Stimulated activated CD4-positive, alpha-beta T cell treated with anti-CD3 and anti-CD28 coated beads, Interleukin-12 subunit alpha, Interleukin-12 subunit beta, amount 100 ng/mL, for 48 hours (primary cell): ENCODE data around the gene CCDC121.

Experiments used
- DNase-seq, 3 donors: peaks; one replicate each; pipeline ENCODE4 v3.0.0-alpha.2; 2020; ENCODE audit warnings: low read depth in 2 of 3, low spot score in 1 of 3

Gene CCDC121

DNA sequence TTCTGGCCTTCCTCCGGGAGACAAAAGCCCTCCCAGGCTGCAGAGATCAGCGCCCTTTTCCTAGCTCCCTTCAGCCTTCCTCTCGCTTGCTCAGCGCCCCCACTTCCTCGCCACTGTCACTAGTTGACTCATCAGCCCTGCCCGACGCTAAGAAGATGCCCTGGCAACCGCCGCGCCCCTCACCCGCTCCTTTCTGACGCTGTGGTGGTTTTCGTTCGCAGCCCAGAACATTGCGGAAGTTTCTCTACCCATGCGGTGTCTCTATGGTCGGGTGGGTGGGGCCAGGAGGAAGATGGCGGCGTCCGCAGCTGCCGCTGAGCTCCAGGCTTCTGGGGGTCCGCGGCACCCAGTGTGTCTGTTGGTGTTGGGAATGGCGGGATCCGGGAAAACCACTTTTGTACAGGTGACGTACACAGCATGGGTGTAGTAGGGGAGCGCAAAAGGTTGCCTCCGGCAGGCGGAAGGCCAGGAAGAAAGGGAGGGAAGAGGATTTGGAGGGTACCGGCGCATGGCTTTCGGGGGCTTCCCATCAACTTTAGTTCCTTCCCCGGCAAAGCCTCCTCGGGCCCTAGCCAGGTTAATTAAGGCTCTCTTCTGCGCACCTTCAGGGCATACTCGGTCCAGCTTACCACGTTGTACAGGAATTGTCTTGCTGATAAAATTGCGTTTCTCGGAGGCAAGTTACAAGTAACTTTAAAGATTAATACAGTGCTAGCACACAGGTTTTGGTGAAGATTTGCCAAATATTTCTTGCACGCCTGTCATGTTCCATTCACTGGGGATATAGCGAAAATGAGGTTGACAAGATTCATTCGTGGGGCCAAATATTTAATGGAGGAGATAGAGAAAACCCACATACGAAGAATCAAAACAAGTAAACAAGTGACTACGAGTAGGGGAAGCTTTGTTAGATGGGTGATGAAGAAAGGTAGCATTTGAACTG lies at the start of gene CCDC121, which contains the start of gene GPN1:
Gene CCDC121 (minus strand): TSS at position 246 of the 943 bp plus-strand sequence. CDS start 1,213 bp downstream, outside the sequence.
Gene GPN1 (plus strand): TSS at position 284 of the 943 bp plus-strand sequence. CDS start 9 bp downstream, at position 293.
- DNase-seq = peak; percentile 93 to 94 (median 93)

DNA sequence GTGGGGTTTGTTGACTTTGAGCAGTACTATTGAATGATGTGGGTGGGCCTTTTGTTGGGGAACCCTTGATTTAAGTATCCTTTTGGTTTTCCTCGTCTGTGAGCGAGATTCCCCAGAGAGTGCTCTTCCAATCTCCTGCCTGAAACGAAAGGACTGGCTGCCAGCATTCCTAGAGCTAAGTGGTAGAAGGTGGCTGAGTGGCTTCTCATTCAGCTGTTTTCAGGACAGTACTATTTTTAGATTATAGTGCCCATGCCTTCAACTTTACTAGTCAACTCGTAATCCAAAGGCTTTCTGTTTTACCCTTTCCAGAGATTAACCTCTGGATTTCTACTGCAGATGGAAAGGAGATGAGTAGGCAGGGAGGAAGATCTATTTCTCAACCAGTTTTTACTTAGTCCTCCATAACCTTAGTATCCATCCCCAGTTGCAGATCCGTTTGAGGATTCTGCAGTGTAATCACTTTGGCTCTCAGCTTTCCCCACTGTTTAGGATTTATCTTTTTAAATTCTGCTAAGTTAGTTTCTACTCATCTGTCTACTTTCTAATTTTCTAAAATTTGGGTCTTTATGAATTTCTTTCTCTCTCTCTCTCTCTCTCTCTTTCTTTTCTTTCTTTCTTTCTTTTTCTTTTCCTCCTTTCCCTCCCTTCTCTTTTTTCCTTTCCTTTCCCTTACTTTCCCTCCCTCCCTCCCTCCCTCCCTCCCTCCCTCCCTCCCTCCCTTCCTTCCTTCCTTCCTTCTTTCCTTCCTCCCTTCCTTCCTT lies 44.1 kb upstream of the CCDC121 start:
- no peak for DNase-seq

- DNase-seq = no peak
Observed at GRCh38 chr2:27671235-27671634, 42.4 kb upstream of the CCDC121 start.

DNA sequence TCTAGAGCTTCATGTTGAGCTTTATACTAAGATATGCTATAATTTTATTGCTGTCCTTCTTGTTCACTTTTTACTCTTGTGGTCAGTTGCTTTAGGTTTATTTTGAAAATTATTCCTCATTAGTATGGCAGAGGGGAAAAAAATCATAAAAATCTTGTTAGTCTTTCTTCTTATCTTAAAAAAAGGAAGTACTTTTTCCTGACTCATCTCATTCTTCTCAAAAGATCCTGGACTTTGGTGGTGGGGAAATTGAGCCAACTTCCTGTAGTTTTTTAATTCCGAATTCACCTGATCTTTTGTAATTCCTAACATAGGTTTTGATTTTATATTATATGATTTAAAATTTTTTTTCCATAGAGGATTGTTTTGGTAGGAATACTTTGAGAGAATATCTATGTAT lies 38.6 kb upstream of the CCDC121 start:
- DNase-seq = no peak

- no peak for DNase-seq
Observed at GRCh38 chr2:27664622-27665363, 36.0 kb upstream of the CCDC121 start.

DNA sequence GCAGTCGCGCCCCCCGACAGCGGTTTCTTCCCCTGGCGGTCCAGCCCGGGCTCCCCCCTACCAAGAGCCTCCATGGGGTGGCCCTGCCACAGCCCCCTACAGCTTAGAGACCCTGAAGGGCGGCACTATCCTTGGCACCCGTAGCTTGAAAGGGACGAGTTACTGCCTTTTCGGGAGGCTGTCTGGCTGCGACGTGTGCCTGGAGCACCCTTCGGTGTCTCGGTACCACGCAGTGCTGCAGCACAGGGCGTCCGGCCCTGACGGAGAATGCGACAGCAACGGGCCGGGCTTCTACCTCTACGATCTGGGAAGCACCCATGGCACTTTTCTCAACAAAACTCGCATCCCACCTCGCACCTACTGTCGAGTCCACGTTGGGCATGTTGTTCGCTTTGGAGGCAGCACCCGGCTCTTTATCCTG lies 35.4 kb upstream of the CCDC121 start:
- no peak for DNase-seq

DNA sequence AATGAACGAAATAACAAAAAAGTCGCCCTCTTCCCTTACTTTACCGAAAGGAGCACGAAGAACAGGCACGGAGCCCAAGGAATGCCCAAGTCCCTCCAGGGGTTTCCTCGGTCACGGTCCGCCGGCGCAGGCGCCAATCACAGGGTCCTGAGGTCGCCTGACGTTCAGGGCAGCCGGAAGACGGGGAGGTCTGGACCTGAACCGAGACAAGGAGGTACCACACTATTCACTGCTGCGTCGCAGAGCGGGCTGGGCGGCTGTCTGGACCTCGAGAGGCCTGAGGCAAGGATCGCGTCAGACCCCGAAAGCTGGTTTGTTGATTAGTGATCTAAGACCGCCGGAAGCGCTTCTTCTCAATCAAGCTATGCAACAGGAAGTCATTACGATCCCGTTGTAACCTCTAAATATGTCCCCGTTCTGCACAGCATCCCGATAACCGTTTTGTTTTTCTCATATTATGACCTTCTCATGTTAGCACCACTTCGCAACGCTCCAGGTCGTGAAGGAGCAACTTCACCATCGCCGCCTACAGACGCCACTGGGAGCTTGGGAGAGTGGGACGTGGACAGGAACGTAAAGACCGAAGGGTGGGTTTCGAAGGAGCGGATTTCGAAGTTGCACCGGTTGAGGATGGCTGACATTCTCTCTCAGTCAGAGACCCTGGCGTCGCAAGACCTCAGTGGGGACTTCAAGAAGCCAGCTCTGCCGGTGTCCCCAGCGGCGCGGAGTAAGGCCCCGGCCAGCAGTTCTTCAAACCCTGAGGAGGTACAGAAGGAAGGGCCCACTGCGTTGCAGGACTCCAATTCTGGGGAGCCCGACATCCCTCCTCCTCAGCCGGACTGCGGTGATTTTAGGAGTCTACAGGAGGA lies 34.7 kb upstream of the CCDC121 start, which contains the start of the genes SLC4A1AP and SUPT7L:
Gene SLC4A1AP (plus strand): TSS at position 605 of the 869 bp plus-strand sequence. CDS start 26 bp downstream, at position 631.
Gene SUPT7L (minus strand): TSS at position 330 of the 869 bp plus-strand sequence. CDS start 1,422 bp downstream, outside the sequence.
- peak; percentile 57 to 75 (median 58) for DNase-seq

DNA sequence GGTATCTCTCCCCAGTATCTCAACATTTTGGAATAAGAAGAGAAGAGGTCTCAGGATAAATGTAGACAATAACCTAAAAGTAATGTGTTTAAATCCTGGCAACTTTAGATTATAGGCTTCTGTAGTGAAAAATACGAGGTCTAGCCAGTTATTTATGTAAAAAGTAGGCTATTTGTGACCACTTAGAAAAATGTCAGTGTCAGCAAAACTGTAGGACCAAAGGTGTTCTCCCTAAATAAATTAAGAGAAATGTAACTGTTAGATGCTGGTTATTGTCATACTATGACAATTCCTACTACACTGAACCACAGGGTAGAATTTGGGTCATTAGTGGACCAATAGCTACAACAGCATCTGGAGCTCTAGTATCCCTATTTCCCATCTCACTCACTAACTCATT lies 32.6 kb upstream of the CCDC121 start:
- DNase-seq = no peak

DNA sequence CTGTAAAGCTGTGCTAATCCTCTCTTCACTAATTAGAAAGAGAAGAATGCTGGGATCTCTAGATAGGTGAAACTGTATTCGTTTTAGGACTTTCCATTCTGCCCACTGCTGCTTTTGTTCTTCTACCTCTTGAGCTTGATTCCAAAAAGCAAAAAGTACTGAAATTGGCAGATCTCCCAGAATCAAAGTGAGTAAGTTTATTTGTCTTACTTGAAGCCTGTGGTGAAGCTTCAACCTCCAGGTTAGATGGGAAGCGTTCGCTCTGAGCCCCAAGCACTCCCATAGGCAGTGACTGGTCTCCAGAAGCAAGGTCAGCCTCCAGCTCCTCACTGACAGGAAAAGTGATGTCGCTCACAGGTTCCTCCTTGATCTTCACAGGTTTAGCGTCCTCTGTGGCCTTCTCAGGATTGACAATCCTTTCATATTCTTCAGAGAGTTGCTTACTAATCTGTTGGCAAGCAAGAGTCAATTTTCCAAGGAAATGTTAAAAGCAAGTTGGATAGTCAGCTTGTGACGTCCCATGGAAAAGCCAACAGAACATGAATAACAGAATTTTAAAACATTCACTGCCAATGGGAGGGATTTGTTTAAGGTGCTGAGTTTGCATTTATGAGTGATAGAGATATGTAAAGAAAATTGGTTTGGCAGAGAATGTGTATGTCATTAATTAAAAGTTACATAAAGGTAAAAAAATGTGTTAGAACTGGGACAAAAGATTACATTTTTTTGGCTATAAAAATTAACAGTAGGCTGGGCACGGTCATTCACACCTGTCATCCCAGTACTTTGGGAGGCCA lies 26.5 kb upstream of the CCDC121 start:
- DNase-seq = no peak

DNA sequence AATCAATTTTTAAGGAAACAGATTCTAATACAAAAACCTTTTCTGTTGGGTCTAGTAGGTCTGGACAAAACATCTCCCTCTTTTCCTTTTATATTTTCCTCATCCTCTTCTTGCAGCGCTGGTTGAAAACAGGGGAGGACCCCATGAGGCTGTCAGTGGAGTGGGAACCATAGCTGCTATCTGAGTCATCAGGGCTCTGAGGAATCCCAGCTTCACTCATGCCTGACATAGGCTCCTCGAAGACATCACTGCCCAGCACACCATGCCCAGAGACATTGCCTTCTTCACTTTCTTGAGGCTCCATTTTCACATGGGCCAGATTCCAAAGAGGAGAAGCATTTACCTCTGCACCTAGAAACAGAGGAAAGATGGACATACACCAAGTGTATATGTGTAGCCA lies 24.6 kb upstream of the CCDC121 start:
- DNase-seq = no peak

GRCh38 chr2:27652790-27653189 lies 24.0 kb upstream of the CCDC121 start:
- no peak for DNase-seq

GRCh38 chr2:27652341-27652740 lies 23.5 kb upstream of the CCDC121 start:
- no peak for DNase-seq

DNA sequence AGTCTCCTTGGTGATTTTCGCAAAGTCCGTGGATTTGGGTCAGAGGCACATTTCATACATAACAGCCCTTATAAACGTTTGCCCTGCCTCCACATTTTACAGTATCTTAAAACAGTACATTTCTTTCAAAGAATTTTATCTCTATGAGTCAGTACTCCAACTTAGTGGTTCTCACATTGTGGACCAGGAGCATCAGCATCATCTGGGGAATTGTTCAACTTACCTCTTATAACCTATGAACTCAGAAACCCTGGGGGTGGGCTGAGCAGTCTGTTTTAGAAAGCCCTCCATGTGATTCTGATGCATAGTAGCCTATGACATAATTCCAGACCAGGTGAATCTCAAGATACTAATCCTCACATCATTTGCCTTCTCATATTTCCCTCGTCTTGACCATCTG lies 22.2 kb upstream of the CCDC121 start:
- DNase-seq = no peak

- no peak for DNase-seq
Observed at GRCh38 chr2:27647737-27648136, 18.9 kb upstream of the CCDC121 start.

DNA sequence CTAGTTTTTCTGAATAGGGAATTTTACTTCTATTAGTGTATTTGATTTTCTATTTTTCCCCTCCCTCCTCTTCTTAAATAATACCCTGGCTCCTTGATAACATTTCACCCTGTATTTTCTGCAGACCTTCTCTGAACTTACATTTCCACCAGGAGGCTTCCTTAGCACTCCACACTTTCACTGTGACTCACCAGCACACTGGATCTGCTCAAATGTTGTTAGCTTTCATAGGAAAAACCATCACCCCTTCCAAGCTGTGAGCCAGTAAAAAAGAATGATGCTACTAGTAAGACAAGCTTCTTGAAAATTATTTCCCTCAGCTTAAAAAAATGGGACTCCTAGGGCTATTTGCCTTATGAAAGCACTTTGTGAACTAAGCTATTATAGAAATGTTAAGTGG lies 18.5 kb upstream of the CCDC121 start:
- DNase-seq = no peak

DNA sequence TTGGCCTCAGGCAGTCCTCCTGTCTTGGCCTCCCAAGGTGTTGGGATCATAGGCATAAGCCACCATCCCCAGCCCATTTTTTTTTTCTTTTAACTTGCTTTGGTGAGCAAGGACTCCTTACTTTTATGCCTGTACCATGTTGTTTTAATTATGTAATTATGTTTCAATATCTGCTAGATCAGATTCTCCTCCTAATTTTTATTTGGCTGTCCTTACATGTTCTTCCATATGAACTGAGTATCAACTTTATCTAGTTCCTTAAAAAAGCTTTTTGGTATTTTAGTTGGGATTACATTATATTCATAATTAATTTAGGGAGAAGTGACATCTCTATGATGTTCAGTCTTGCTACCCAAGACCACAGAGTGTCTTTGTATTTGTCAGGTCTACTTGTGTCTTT lies 16.4 kb upstream of the CCDC121 start:
- no peak for DNase-seq

DNA sequence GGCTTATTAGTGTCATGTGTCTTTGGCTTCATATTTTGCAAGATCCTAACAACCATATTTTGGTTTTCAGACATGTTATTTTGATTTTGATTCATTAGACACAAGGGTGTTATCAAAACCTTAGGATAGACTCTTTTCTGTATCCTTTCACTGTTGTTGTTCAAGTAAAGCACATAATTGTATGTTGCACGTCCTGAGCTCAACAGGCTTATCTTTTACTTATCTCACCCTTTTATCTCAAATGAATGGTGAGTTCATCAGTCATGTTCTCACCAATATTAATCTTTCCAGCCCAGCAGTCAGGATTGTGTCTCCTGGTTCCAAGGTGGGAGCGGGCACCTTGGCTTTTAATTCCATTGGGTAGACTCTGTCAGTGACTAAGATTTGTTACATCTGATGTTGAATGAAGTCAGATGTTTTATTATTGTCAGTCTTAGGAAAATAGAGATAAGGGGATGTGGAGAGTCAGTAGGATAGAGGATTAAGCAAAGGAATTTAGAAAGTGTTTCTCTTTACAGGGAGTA lies 12.0 kb upstream of the CCDC121 start:
- no peak for DNase-seq

GRCh38 chr2:27638709-27639108 lies 9.9 kb upstream of the CCDC121 start:
- peak in 2 of 3 donors; percentile 19 to 23 for DNase-seq
